Parathyroid adenoma (tissue), 2 donors: ENCODE data around the gene TMIGD1.
A peak's percentile ranks its signal among the peaks of the same experiment; 100 is the strongest.

Experiments used
- H2AFZ ChIP-seq: fragments of 300-600 bp; sonication (generic); one replicate; pipeline ENCODE4 v1.7.0; 2017; ENCODE audit warnings: antibody characterized with exemption, mild to moderate bottlenecking
- H3K27ac ChIP-seq: fragments of 300-600 bp; sonication (generic); one replicate; pipeline ENCODE4 v1.7.0; 2017
- H3K27me3 ChIP-seq: fragments of 300-600 bp; sonication (generic); one replicate; pipeline ENCODE4 v1.7.0; 2017; ENCODE audit warnings: low read length; ENCODE audit not compliant: control insufficient read depth, insufficient read depth
- H3K36me3 ChIP-seq: fragments of 300-600 bp; sonication (generic); one replicate; pipeline ENCODE4 v1.7.0; 2017; ENCODE audit warnings: low read length; ENCODE audit not compliant: control insufficient read depth, insufficient read depth
- H3K4me1 ChIP-seq: fragments of 300-600 bp; sonication (generic); one replicate; pipeline ENCODE4 v1.7.0; 2017; ENCODE audit warnings: control low read depth
- H3K4me2 ChIP-seq: fragments of 300-600 bp; sonication (generic); one replicate; pipeline ENCODE4 v1.7.0; 2017; ENCODE audit warnings: low read length
- H3K4me3 ChIP-seq: fragments of 300-600 bp; sonication (generic); one replicate; pipeline ENCODE4 v1.7.0; 2017; ENCODE audit warnings: low read depth, low read length
- H3K79me2 ChIP-seq: fragments of 300-600 bp; sonication (generic); one replicate; pipeline ENCODE4 v1.7.0; 2017; ENCODE audit warnings: control low read depth
- H3K9ac ChIP-seq: fragments of 300-600 bp; sonication (generic); one replicate; pipeline ENCODE4 v1.7.0; 2017; ENCODE audit warnings: mild to moderate bottlenecking
- H3K9me3 ChIP-seq: fragments of 300-600 bp; sonication (generic); one replicate; pipeline ENCODE4 v1.7.0; 2017; ENCODE audit warnings: low read length; ENCODE audit not compliant: control insufficient read depth
- TF ChIP-seq, protein P1 (sequence below): fragments of 300-600 bp; sonication (generic); IDR thresholded peaks from one replicate; pipeline ENCODE4 v1.7.0; 2017; ENCODE audit warnings: antibody characterized with exemption, mild to moderate bottlenecking
- donor health status: primary hyperparathyroidism.

The TMIGD1 gene

DNA sequence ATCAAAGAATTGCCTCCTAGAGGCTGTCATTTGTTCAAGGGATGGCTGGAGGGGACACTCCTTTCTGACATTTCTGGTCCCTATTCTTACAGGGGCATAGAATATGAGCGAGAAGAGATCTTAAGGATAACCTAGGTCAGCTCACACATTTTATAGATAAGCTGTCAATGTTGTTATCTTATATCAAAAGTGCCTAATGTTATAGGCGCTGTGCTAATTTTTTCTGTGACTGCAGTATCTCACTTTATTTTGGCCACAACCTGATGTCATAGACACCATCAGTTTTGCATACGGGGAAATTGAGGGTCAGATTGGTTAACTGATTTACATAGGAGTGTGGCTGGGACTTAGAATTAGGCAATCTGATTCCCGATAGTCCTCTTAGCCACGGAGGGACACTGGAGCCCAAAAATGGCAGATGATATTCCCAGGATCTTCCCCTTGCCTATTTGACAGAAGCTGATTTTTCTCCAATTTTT, 46.1 kb upstream of the TMIGD1 start:
- Histone ChIP-seq H2AFZ (peak overlapping the region; percentile 99), H3K4me1 (peaks cover 31% of the 10 kb centered on the region), H3K9ac (no peak overlapping the region), H3K4me3 (peak overlapping the region; percentile 87), H3K79me2 (peaks cover 38% of the 10 kb centered on the region), H3K4me2 (peak overlapping the region; percentile 57), H3K9me3 (no peaks in the 10 kb centered on the region), H3K27ac (no peak overlapping the region), H3K36me3 (no peaks in the 10 kb centered on the region), H3K27me3 (no peaks in the 10 kb centered on the region)
- TF ChIP-seq, protein P1, sequence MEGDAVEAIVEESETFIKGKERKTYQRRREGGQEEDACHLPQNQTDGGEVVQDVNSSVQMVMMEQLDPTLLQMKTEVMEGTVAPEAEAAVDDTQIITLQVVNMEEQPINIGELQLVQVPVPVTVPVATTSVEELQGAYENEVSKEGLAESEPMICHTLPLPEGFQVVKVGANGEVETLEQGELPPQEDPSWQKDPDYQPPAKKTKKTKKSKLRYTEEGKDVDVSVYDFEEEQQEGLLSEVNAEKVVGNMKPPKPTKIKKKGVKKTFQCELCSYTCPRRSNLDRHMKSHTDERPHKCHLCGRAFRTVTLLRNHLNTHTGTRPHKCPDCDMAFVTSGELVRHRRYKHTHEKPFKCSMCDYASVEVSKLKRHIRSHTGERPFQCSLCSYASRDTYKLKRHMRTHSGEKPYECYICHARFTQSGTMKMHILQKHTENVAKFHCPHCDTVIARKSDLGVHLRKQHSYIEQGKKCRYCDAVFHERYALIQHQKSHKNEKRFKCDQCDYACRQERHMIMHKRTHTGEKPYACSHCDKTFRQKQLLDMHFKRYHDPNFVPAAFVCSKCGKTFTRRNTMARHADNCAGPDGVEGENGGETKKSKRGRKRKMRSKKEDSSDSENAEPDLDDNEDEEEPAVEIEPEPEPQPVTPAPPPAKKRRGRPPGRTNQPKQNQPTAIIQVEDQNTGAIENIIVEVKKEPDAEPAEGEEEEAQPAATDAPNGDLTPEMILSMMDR = no peak

DNA sequence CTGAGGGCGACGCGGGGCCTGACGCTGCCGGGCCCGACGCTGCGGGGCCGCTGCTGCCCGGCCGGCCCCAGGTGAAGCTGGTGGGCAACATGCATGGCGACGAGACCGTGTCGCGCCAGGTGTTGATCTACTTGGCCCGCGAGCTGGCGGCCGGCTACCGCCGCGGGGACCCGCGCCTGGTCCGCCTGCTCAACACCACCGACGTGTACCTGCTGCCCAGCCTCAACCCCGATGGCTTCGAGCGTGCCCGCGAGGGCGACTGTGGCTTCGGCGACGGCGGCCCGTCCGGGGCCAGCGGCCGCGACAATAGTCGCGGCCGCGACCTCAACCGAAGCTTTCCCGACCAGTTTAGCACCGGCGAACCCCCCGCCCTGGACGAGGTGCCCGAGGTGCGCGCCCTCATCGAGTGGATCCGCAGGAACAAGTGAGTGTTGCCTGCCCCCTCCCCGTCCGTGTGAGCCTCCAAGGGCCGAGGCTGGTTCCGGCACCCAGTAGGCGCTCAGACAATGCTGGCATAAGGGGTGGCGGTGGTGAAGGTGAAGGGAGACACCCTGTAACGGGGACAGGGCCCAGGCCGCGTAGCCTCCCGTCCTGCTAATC, 45.5 kb upstream of the TMIGD1 start:
- H3K4me1 ChIP-seq = peaks cover 31% of the 10 kb centered on the region
- H3K79me2 ChIP-seq = peaks cover 34% of the 10 kb centered on the region
- no peaks in the 10 kb centered on the region for H3K9me3 ChIP-seq
- TF ChIP-seq, protein P1 = no peak
- H3K36me3 ChIP-seq = no peaks in the 10 kb centered on the region
- H3K4me2 ChIP-seq = peak overlapping the region; percentile 57
- H3K27me3 ChIP-seq = no peaks in the 10 kb centered on the region
- H3K9ac ChIP-seq = peak overlapping the region; percentile 78
- peak overlapping the region; percentile 99 for H2AFZ ChIP-seq
- H3K4me3 ChIP-seq = peak overlapping the region; percentile 87
- peak overlapping the region; percentile 84 for H3K27ac ChIP-seq

DNA sequence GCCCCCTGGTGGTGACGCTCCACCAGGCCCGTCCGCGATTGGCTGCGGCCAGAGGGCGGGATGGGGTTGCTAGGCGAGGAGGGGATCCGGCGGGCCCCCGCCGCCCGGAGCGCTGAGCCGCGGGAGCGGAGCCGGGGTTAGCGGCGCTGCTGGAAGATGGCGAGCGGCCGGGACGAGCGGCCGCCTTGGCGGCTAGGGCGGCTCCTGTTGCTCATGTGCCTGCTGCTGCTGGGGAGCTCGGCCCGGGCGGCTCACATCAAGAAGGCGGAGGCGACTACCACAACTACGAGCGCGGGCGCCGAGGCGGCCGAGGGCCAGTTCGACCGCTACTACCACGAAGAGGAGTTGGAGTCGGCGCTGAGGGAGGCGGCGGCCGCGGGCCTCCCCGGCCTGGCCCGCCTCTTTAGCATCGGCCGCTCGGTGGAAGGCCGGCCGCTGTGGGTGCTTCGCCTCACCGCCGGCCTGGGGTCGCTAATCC, 45.0 kb upstream of the TMIGD1 start, which contains the start of gene CPD:
CPD (plus strand) TSS at position 103 of the 478 bp plus-strand sequence; CDS start at position 157, 54 bp downstream.
- Histone ChIP-seq H3K4me2 (peak within 1 kb of the TSS; percentile 82), H3K9me3 (no peaks in the 10 kb centered on the region), H2AFZ (peak within 1 kb of the TSS; percentile 99), H3K79me2 (peaks cover 30% of the 10 kb centered on the region), H3K4me1 (peaks cover 30% of the 10 kb centered on the region), H3K36me3 (no peaks in the 10 kb centered on the region), H3K4me3 (peak within 1 kb of the TSS; percentile 87), H3K27ac (peak within 1 kb of the TSS; percentile 84), H3K27me3 (no peaks in the 10 kb centered on the region), H3K9ac (peak within 1 kb of the TSS; percentile 78)
- TF ChIP-seq, protein P1 = peak; percentile 31

DNA sequence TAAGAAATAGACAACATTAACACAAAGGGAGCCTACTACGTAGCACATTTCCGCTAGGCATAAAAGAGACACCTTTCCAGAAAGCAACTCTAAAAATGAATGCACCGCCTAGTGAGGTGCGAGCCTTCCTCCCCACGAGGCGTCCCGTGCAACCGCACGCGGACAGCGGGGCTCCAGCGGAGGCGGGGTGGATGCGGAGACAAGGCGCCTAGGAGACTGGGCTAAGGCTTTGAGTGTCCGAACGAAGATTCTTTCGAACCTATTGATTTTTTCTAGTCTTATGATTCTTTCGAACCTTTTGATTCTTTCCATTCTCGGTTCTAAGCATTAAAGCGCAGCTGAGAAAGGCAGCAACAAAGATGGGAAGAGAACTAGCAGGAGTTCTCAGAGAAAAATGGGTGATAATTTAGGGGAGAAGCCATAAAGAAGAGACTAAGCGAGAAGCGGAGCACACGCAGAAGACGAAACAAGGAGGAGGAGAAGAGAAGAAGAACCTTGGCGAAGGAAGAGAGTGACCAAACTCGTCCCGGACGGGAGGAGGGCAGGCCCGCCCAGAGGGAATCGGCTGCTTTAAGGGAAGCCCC, 44.5 kb upstream of the TMIGD1 start:
- H3K36me3 ChIP-seq = no peaks in the 10 kb centered on the region
- H3K79me2 ChIP-seq = peaks cover 27% of the 10 kb centered on the region
- no peaks in the 10 kb centered on the region for H3K27me3 ChIP-seq
- H3K9ac ChIP-seq = no peak overlapping the region
- peaks cover 27% of the 10 kb centered on the region for H3K4me1 ChIP-seq
- peak overlapping the region; percentile 82 for H3K4me2 ChIP-seq
- H3K9me3 ChIP-seq = no peaks in the 10 kb centered on the region
- peak overlapping the region; percentile 99 for H2AFZ ChIP-seq
- TF ChIP-seq, protein P1 = no peak
- H3K27ac ChIP-seq = peak overlapping the region; percentile 84
- peak overlapping the region; percentile 87 for H3K4me3 ChIP-seq
